Measurements from ENCODE around the gene NBAS. TPM values are rescaled to one million over a fixed set of nuclear protein-coding genes. Genes with fewer than 3 reads are reported as not detected.

Gene NBAS
- total and polyA plus RNA-seq, 9 of the 15 experiments (the other 6 are each of a cell fraction or from before 2014, with no cell fraction given), result 15.3 to 94.4 (median 69.9) TPM

- TF ChIP-seq MGA (IDR thresholded peaks at IDR 0.05) (no peak), ZNF280B (CRISPR knock-in tag; IDR thresholded peaks at IDR 0.05) (no peak), EHMT2 (IDR thresholded peaks at IDR 0.05) (peak; percentile 12; the same call in 1 of the 2 replicates), BCLAF1 (IDR thresholded peaks at IDR 0.05; ENCODE audit: borderline replicate concordance in 1 of 2, control insufficient read depth in 1 of 2, low read depth in 2 of 2, low read length in 1 of 2) (peak in 1 of 2 experiments; percentile 97; a peak in 2 of 4 replicates), TARDBP (IDR thresholded peaks at IDR 0.05) (no peak; the same call in 1 of the 2 replicates), MNT (conservative IDR thresholded peaks at IDR 0.05) (peak; percentile 79 to 94), ZNF511 (CRISPR knock-in tag; IDR thresholded peaks at IDR 0.05) (peak; percentile 95)
Observed at GRCh38 chr2:15591692-15592463, 30.7 kb upstream of the NBAS start, which contains the start of gene DDX1 (continued).

Measured in K562 (cell line).